HUES6 (cell line): ENCODE results near the gene ZNF311.
A peak's percentile ranks its signal among the peaks of the same experiment; 100 is the strongest.
"Not testable (repeated sequence)": the region's sequence is repeated elsewhere in the genome, so short reads cannot be mapped to it uniquely, and the experiment has no call there.

Experiments used
- H3K27ac ChIP-seq: 2 replicates; pipeline ENCODE4 v1.7.0; 2013; ENCODE audit warnings: low read depth, mild to moderate bottlenecking, low read length, inconsistent platforms
- H3K27me3 ChIP-seq: 2 replicates; pipeline ENCODE4 v1.6.1; 2013; ENCODE audit warnings: low read length; ENCODE audit not compliant: control insufficient read depth, insufficient read depth
- H3K36me3 ChIP-seq: 2 replicates; pipeline ENCODE4 v1.6.1; 2013; ENCODE audit warnings: low read length; ENCODE audit not compliant: control insufficient read depth, insufficient read depth
- H3K4me1 ChIP-seq: 2 replicates; pipeline ENCODE4 v1.6.1; 2013; ENCODE audit warnings: low read length; ENCODE audit not compliant: control insufficient read depth, insufficient read depth
- H3K4me3 ChIP-seq: 2 replicates; pipeline ENCODE4 v1.5.1; 2013; ENCODE audit warnings: low read depth, low read length
- H3K9ac ChIP-seq: one replicate; pipeline ENCODE4 v1.6.1; 2013; ENCODE audit warnings: mild to moderate bottlenecking, low read length
- H3K9me3 ChIP-seq: 2 replicates; pipeline ENCODE4 v1.6.1; 2013; ENCODE audit warnings: low read depth, low read length; ENCODE audit not compliant: control insufficient read depth, insufficient read depth

ZNF311 gene

DNA sequence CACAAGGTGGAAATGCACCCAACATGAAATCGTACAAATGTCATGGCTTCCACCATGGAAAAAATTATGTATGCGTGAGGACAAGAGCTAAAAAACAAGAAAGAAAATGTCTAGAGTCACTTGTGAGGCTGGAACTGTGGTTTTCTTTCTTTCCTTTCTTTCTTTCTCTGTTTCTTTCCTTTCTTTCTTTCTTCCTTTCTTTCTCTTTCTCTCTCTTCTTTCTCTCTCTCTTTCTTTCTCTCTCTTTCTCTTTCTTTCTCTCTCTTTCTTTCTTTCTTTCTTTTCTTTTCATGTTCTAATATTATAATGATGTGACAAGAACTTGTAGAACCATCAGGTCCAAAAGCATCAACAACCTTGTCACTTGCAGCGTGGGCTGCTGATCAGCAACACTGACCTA is 28.4 kb downstream of the ZNF311 start:
- H3K27ac ChIP-seq, result no peak overlapping the region
- peaks cover 14% of the 10 kb centered on the region; the same call in 1 of the 2 replicates for H3K27me3 ChIP-seq
- no peaks in the 10 kb centered on the region for H3K36me3 ChIP-seq
- no peaks in the 10 kb centered on the region for H3K9me3 ChIP-seq
- H3K9ac ChIP-seq, result peak overlapping the region; percentile 79
- H3K4me1 ChIP-seq, result peaks cover 22% of the 10 kb centered on the region
- H3K4me3 ChIP-seq, result peak overlapping the region; percentile 63

DNA sequence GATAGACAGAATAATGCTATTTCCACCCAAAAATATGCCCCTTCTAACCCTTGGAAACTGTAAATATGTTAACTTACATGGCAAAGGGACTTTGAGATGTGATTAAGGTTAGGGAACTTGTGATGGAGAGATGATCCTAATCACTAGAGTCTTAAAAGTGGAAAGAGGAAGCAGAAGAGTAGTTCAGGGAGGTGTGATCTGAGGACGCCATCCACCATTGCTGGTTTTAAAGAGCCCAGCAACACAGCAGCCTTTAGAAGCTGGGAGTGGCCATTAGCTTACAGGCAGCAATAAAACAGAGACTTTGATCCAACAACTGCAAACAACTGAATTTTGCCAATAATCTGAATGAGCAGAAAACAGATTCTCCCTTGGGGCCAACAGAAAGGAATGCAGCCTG is 30.6 kb downstream of the ZNF311 start:
- Histone ChIP-seq H3K27me3 (peaks cover 7% of the 10 kb centered on the region; the same call in 1 of the 2 replicates), H3K36me3 (no peaks in the 10 kb centered on the region), H3K9me3 (0 out of 2 replicates have a peak, but pooled peaks cover 2% of the 10 kb centered on the region), H3K27ac (no peak overlapping the region), H3K9ac (no peak overlapping the region), H3K4me1 (peaks cover 11% of the 10 kb centered on the region; the same call in 1 of the 2 replicates), H3K4me3 (no peak overlapping the region)

DNA sequence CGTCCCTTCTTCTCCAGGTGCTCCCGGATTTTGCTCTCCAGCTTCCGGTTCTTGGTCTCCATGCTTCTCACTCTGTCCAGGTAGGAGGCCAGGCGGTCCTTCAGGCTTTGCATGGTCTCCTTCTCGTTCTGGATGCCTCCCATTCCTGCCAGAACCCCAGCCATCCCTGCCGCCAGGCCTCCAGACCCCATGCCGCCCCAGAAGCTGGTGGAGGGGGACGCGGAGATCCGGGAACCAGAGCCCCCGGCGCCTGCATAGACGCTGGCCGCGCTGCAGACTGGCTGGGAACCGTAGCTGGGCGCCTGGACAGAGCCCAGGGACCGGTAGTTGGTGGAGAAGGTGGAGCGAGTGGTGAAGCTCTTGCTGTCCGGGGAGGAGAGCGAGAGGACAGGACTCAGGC is 35.1 kb downstream of the ZNF311 start:
- not testable (repeated sequence) for H3K4me1 ChIP-seq, H3K4me3 ChIP-seq, H3K9ac ChIP-seq, H3K27ac ChIP-seq, H3K27me3 ChIP-seq, H3K36me3 ChIP-seq
- H3K9me3 ChIP-seq, result peaks cover 16% of the 10 kb centered on the region

DNA sequence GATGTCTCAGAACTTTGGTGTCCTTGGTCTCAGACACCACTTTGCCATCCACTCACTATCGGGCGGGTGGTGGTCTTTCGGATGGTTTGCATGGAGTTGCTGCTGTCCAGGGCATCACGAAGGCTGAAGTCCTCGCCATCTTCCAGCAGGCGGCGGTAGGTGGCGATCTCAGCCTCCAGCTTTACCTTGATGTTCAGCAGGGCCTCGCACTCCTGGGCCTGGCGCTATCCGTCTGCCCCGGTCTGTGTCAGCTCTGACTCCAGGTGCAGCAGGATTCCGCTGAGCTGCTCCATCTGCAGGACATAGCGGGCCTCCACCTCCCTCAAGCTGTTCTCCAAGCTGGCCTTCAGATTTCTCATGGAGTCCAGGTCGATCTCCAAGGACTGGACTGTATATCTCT is 36.0 kb downstream of the ZNF311 start:
- Histone ChIP-seq H3K4me3 (no peak overlapping the region), H3K27me3 (no peaks in the 10 kb centered on the region), H3K9ac (no peak overlapping the region), H3K9me3 (peaks cover 16% of the 10 kb centered on the region), H3K27ac (no peak overlapping the region), H3K4me1 (no peaks in the 10 kb centered on the region), H3K36me3 (no peaks in the 10 kb centered on the region)

DNA sequence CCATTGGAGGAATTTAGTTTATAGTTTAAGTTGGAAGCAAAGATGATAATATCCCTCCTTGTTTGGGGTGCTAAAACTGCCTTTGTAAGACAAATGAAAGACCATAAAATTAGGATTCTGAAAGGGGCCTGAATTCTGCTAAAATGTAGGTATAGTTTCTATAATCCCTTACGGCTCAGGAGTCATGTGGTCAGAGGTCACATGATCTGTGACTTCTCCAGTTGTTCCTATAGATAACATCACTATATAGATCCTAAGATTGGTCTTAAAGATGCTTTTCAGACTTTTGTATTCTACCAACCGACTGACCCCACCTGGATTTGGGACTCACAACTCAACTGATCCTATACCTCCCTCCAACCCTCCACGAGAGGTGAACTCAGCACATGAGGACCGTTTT is 36.6 kb downstream of the ZNF311 start:
- Histone ChIP-seq H3K27ac (no peak overlapping the region), H3K4me1 (no peaks in the 10 kb centered on the region), H3K9ac (no peak overlapping the region), H3K4me3 (no peak overlapping the region), H3K36me3 (no peaks in the 10 kb centered on the region), H3K9me3 (peaks cover 16% of the 10 kb centered on the region), H3K27me3 (no peaks in the 10 kb centered on the region)

DNA sequence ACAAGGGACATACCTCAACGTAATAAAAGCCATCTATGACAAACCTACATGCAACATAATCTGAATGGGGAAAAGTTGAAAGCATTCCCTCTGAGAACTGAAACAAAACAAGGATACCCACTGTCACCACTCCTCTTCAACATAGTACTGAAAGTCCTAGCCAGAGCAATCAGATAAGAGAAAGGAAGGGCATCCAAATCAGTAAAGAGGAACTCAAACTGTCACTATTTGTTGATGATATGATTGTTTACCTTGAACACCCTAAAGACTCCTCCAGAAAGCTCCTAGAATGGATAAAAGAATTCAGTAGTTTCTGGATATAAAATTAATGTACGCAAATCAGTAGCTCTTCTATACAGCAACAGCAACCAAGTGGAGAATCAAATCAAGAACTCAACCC is 39.4 kb downstream of the ZNF311 start:
- Histone ChIP-seq H3K27ac (no peak overlapping the region), H3K9ac (no peak overlapping the region)

DNA sequence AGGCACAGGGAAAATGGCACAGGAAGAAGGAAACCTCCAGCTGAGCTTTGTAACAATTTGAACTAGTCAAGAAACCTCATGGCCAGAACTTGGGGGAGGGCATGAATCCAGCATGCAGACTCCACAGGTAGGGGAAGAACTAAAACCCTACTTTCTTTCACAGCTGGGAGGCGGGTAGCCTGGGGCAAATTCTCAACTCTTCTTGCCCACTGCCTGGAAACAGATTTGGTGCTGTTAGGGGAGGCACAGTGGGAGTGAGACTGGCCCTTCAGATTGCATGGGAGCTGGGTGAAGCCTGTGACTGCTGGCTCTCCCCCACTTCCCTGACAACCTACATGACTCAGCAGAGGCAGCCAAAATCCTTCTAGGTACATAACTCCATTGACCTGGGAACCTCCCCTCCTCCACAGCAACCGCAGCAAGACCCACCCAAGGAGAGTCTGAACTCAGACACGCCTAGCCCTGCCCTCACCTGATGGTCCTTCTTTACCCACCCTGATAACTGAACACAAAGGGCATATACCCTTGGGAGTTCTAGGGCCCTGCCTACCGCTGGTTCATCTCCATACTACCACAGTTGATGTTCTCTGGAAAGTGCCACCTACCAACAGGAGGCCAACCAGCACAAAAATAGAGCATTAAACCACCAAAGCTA is 44.1 kb downstream of the ZNF311 start:
- Histone ChIP-seq H3K27ac (no peak overlapping the region; the same call in 1 of the 2 replicates), H3K36me3 (no peaks in the 10 kb centered on the region), H3K27me3 (no peaks in the 10 kb centered on the region), H3K4me1 (no peaks in the 10 kb centered on the region; the same call in none of the 2 replicates), H3K4me3 (no peak overlapping the region), H3K9me3 (no peaks in the 10 kb centered on the region), H3K9ac (peak overlapping the region; percentile 16)

More for the DNA sequence above, 39.4 kb downstream of the ZNF311 start:
- H3K36me3 ChIP-seq, result no peaks in the 10 kb centered on the region
- no peaks in the 10 kb centered on the region for H3K27me3 ChIP-seq
- peaks cover 16% of the 10 kb centered on the region for H3K9me3 ChIP-seq
- no peaks in the 10 kb centered on the region; the same call in 1 of the 2 replicates for H3K4me1 ChIP-seq
- no peak overlapping the region for H3K4me3 ChIP-seq

DNA sequence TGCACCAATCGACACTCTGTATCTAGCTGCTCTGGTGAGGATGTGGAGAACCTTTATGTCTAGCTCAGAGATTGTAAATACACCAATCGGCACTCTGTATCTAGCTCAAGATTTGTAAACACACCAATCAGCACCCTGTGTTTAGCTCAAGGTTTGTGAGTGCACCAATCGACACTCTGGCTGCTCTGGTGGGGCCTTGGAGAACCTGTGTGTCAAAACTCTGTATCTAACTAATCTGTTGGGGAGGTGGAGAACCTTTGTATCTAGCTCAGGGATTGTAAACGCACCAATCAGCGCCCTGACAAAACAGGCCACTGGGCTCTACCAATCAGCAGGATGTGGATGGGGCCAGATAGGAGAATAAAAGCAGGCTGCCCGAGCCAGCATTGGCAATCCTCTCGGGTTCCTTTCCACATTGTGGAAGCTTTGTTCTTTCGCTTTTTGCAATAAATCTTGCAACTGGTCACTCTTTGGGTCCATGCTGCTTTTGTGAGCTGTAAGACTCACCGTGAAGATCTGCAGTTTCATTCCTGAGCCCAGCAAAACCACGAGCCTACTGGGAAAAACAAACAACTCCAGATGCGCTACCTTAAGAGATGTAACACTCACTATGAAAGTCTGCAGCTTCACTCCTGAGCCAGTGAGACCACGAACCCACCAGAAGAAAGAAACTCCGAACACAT is 46.4 kb downstream of the ZNF311 start:
- H3K4me1 ChIP-seq, result not testable (repeated sequence)

DNA sequence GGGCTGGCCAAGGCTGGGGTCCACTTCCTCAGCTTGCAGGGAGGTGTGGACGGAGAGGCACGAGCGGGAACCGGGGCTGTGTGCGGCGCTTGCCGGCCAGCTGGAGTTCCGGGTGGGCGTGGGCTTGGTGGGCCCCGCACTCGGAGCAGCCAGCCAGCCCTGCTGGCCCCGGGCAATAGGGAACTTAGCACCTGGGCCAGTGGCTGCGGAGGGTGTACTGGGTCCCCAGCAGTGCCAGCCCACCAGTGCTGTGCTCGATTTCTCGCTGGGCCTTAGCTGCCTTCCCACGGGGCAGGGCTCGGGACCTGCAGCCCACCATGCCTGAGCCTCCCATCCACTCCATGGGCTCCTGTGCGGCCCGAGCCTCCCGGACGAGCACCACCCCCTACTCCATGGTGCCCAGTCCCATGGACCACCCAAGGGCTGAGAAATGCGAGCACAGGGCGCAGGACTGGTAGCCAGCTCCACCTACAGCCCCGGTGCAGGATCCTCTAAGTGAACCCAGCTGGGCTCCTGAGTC is 47.3 kb downstream of the ZNF311 start:
- not testable (repeated sequence) for H3K4me3 ChIP-seq, H3K27me3 ChIP-seq, H3K9ac ChIP-seq, H3K36me3 ChIP-seq, H3K4me1 ChIP-seq, H3K27ac ChIP-seq, H3K9me3 ChIP-seq

More for the DNA sequence above, 46.4 kb downstream of the ZNF311 start:
- not testable (repeated sequence) for H3K9me3 ChIP-seq, H3K27me3 ChIP-seq, H3K4me3 ChIP-seq, H3K9ac ChIP-seq, H3K27ac ChIP-seq, H3K36me3 ChIP-seq

DNA sequence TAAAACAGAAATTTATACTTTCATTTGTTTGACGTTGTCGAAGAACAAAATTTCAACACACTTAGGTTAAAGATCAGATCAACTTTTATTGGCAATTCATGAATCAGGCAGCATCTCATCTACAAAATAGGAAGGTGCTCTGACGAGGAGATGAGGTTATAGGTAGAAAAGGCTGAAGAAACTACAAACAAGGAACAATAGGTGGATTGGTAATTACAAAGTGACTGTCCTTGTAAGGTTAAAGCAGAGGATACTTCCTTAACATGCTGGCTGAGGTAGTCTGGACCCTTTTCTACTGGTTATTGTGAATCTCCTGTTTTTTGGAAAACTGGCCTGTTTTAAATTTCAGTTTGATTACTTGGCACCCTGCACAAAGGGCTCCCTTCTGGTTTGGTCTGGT is 48.8 kb downstream of the ZNF311 start:
- no peaks in the 10 kb centered on the region for H3K36me3 ChIP-seq
- no peaks in the 10 kb centered on the region for H3K27me3 ChIP-seq
- H3K9ac ChIP-seq, result no peak overlapping the region
- H3K4me3 ChIP-seq, result no peak overlapping the region
- no peaks in the 10 kb centered on the region for H3K9me3 ChIP-seq
- no peaks in the 10 kb centered on the region; the same call in none of the 2 replicates for H3K4me1 ChIP-seq
- H3K27ac ChIP-seq, result no peak overlapping the region

DNA sequence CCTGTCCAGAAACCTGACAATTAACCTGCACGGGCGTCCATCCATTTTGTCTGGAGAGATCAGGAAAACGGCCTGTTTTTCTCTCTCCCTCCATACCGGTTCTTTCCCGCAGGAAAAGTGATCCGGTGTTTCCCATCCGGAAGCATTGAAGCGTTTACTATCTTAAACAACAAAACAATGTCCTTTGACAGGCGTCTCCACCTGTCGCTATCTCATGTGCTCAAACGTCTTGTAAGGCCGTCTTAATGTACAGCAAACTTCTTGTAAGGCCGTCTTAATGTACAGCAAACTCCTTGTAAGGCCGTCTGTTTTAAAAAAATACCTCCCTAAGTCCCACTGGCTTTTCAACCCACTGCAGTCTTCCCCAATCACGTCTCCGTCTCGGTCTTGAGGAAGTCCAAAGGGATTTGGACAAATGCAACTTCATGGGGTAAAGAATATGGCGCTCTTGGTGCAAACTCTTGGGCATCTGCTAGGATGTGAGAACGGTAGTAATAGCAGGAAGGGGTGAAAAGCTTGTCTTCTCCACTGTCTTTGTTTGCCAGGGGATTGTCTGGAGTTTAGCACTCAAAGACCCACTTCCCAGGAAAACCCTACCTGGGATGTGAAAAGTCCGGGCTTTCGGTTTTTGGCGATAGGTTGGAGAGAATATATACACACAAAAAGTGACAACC is 51.4 kb downstream of the ZNF311 start:
- Histone ChIP-seq H3K36me3 (no peaks in the 10 kb centered on the region), H3K27ac (no peak overlapping the region), H3K4me1 (peaks cover 3% of the 10 kb centered on the region; the same call in 1 of the 2 replicates), H3K9me3 (peaks cover 2% of the 10 kb centered on the region; the same call in 1 of the 2 replicates), H3K9ac (peak overlapping the region; percentile 55), H3K4me3 (peak overlapping the region; percentile 86), H3K27me3 (no peaks in the 10 kb centered on the region)
